ENCODE measurements around the gene LIX1L. TPM values are rescaled to one million over a fixed set of nuclear protein-coding genes. Genes with fewer than 3 reads are reported as not detected.

LIX1L gene
- total and polyA plus RNA-seq, 8 donors, result 28.9 to 45.7 (median 41.9) TPM

- ATAC-seq, result no peak
- Histone ChIP-seq H3K9me3 (no peaks in the 10 kb centered on the region), H3K36me3 (no peaks in the 10 kb centered on the region), H3K27ac (no peak overlapping the region), H3K4me3 (no peak overlapping the region), H3K27me3 (no peaks in the 10 kb centered on the region), H3K4me1 (no peaks in the 10 kb centered on the region)
- no peak for TF ChIP-seq CTCF (IDR thresholded peaks at IDR 0.05)
- no peak for DNase-seq
- intact Hi-C loops (cut with DNase I), result no loop called here
Measured at GRCh38 chr1:145898756-145899155, 59.1 kb downstream of the LIX1L start.

DNA sequence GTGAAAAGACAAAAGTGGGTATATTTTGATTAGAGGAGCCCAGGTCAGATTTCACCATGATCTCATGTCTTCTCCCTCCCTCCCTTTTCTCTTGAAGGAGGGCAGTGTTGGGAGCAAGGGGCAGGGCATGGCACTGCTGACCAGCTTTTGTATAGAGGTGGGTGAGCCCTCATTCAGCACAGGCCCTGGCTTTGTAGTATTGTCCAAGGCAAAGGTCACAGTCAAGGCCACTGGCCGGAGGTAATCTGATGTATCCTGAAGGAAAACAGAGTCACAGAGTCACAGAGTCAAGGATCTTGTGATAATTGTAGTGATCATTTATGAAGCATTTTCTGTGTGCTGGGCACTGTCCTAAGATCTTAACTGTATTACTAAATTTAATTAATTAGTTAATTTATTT is 59.8 kb downstream of the LIX1L start:
- H3K9me3 ChIP-seq, result no peaks in the 10 kb centered on the region
- no peak overlapping the region for H3K27ac ChIP-seq
- no peak overlapping the region for H3K4me3 ChIP-seq
- intact Hi-C loops (cut with DNase I), result no loop called here
- no peaks in the 10 kb centered on the region for H3K36me3 ChIP-seq
- no peak for TF ChIP-seq CTCF (IDR thresholded peaks at IDR 0.05)
- no peak for DNase-seq
- ATAC-seq, result no peak
- no peaks in the 10 kb centered on the region for H3K27me3 ChIP-seq
- peaks cover under 1 to 6% of the 10 kb centered on the region in 2 donors for H3K4me1 ChIP-seq

GRCh38 chr1:145895471-145895870 is 62.3 kb downstream of the LIX1L start:
- no peak overlapping the region for H3K4me3 ChIP-seq
- H3K27me3 ChIP-seq, result no peaks in the 10 kb centered on the region
- intact Hi-C loops (cut with DNase I), result no loop called here
- H3K27ac ChIP-seq, result no peak overlapping the region
- H3K4me1 ChIP-seq, result peaks cover 24 to 31% of the 10 kb centered on the region in 2 donors
- no peak for ATAC-seq
- H3K36me3 ChIP-seq, result no peaks in the 10 kb centered on the region
- no peak for DNase-seq
- no peak for TF ChIP-seq CTCF (IDR thresholded peaks at IDR 0.05)
- H3K9me3 ChIP-seq, result no peaks in the 10 kb centered on the region

DNA sequence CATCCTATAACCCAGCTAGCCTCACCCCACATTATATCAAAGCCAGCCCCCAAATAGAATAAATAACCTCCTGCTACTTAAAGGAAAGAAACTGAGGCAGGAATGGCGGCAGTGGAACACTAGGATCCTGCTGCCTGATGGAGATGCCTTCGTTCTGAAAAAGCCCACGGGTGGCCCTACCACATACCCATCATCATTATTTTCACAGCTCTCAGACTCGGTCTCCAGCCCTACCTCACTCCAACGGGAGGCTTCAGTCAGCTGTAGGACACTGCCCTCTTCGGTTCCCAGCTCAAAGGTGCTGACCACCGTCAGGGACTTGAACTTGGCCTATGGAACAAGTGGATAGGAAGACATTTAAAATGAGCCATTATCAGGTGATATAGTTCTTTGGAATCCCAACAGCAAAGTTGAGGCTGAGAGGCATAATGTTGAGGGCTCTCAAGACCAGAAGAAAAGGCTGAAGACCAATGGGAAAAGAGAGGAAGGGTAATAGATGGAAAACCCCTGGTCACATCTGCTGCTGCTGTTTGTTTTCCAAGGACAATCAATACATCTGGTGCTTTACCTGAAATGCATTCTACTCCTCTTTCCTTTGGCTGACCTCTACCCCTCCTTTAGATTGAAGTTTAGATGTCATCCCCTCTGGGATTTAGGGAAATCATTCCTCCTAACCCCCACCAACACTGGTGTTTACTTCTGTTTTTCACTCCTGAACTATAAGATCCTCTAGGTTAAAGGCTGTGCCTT is 64.3 kb downstream of the LIX1L start:
- Histone ChIP-seq H3K36me3 (no peaks in the 10 kb centered on the region), H3K4me1 (peaks cover 25 to 34% of the 10 kb centered on the region in 2 donors), H3K27me3 (no peaks in the 10 kb centered on the region), H3K27ac (peak overlapping the region; percentile 86 to 93), H3K4me3 (no peak overlapping the region), H3K9me3 (no peaks in the 10 kb centered on the region)
- no peak for TF ChIP-seq CTCF (IDR thresholded peaks at IDR 0.05)
- no peak for DNase-seq
- intact Hi-C loops (cut with DNase I), result no loop called here
- ATAC-seq, result no peak

GRCh38 chr1:145892486-145893087 is 65.2 kb downstream of the LIX1L start:
- ATAC-seq (no peak), DNase-seq (no peak)
- no peak for TF ChIP-seq CTCF (IDR thresholded peaks at IDR 0.05)
- Histone ChIP-seq H3K36me3 (no peaks in the 10 kb centered on the region), H3K4me1 (peaks cover 25 to 36% of the 10 kb centered on the region in 2 donors), H3K27ac (peak overlapping the region; percentile 86 to 93), H3K9me3 (no peaks in the 10 kb centered on the region), H3K4me3 (no peak overlapping the region), H3K27me3 (no peaks in the 10 kb centered on the region)
- intact Hi-C loops (cut with DNase I), result no loop called here

Measured in left lung (tissue), 10 donors.